Gastroesophageal sphincter (tissue), 3 donors: Measurements from ENCODE around the gene ACOXL.

ENCODE experiments used
- EP300 ChIP-seq: sonication (generic); formaldehyde crosslinking; IDR thresholded peaks from one replicate; pipeline ENCODE4 v1.6.1; 2017; ENCODE audit warnings: antibody characterized with exemption, mild to moderate bottlenecking
- POLR2A ChIP-seq, 2 donors: fragments of 450-650 bp; IDR thresholded peaks; one replicate each; pipeline ENCODE4 v1.6.1; 2017; ENCODE audit warnings: antibody characterized with exemption in 2 of 2, mild to moderate bottlenecking in 2 of 2, moderate library complexity in 1 of 2
- POLR2AphosphoS5 ChIP-seq: sonication (generic); formaldehyde crosslinking; IDR thresholded peaks from one replicate; pipeline ENCODE4 v1.6.1; 2017; ENCODE audit warnings: antibody characterized with exemption
- TF ChIP-seq, protein P1 (sequence below), 4 experiments: fragments of 200-600 bp in 2 of 4; fragments of 450-650 bp in 2 of 4; sonication (generic) in 1 of 4; IDR thresholded peaks; one replicate each; pipeline ENCODE4 v1.5.1; 2017 to 2019; ENCODE audit warnings: antibody characterized with exemption in 4 of 4, mild to moderate bottlenecking in 2 of 4, moderate library complexity in 2 of 4

GRCh38 chr2:111148225-111148873, 416.0 kb downstream of the ACOXL start:
- TF ChIP-seq, protein P1, sequence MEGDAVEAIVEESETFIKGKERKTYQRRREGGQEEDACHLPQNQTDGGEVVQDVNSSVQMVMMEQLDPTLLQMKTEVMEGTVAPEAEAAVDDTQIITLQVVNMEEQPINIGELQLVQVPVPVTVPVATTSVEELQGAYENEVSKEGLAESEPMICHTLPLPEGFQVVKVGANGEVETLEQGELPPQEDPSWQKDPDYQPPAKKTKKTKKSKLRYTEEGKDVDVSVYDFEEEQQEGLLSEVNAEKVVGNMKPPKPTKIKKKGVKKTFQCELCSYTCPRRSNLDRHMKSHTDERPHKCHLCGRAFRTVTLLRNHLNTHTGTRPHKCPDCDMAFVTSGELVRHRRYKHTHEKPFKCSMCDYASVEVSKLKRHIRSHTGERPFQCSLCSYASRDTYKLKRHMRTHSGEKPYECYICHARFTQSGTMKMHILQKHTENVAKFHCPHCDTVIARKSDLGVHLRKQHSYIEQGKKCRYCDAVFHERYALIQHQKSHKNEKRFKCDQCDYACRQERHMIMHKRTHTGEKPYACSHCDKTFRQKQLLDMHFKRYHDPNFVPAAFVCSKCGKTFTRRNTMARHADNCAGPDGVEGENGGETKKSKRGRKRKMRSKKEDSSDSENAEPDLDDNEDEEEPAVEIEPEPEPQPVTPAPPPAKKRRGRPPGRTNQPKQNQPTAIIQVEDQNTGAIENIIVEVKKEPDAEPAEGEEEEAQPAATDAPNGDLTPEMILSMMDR (IDR thresholded peaks at IDR 0.05), result no peak
- TF ChIP-seq POLR2A (IDR thresholded peaks at IDR 0.05) (no peak), POLR2AphosphoS5 (no peak), EP300 (no peak)
